SK-N-SH (cell line): ENCODE results near the gene SRBD1. TPM values are rescaled to one million over a fixed set of nuclear protein-coding genes. Genes with fewer than 3 reads are reported as not detected.

Experiments used
- CTCF ChIA-PET: fragments of 300-600, 350-600 bp; formaldehyde crosslinking; extraction: SDS; loops from one replicate; lab custom pipeline; 2021; lab: Yijun Ruan, JAX
- POLR2A ChIA-PET: fragments of 350-600 bp; sonication (Branson Sonifier 250); formaldehyde crosslinking; extraction: SDS; loops from one replicate; lab custom pipeline; 2020; ENCODE audit warnings: antibody characterized with exemption, inconsistent platforms; lab: Yijun Ruan, JAX
- DNase-seq: peaks from one replicate; pipeline ENCODE4 v3.0.0; 2012
- H2AFZ ChIP-seq: fragments of 200-600 bp; sonication (generic); 2 replicates; pipeline ENCODE4 v1.8.1; 2016; ENCODE audit warnings: antibody characterized with exemption, mild to moderate bottlenecking, low read depth
- H3F3A ChIP-seq: fragments of 200-600 bp; sonication (generic); replicated peaks from 2 replicates; pipeline ENCODE3; 2016; ENCODE audit warnings: antibody characterized with exemption, mild to moderate bottlenecking; ENCODE audit not compliant: insufficient read depth
- H3K27ac ChIP-seq, 2 experiments: fragments of 200-500 bp in 1 of 2; fragments of 200-600 bp in 1 of 2; sonication (Bioruptor generic) in 1 of 2; sonication (generic), shearing (Covaris generic) in 1 of 2; 2 replicates each; pipeline versions ENCODE4 v1.5.1 to v1.6.1; 2014 to 2016; ENCODE audit warnings: low read depth in 2 of 2, inconsistent platforms in 1 of 2, low read length in 1 of 2, mild to moderate bottlenecking in 1 of 2, mixed read lengths in 1 of 2
- H3K27me3 ChIP-seq: fragments of 200-600 bp; sonication (generic), shearing (Covaris generic); 2 replicates; pipeline ENCODE4 v1.6.1; 2016; ENCODE audit warnings: mixed run types; ENCODE audit not compliant: insufficient read depth
- H3K36me3 ChIP-seq, 2 experiments: fragments of 200-500 bp in 1 of 2; fragments of 200-600 bp in 1 of 2; sonication (Bioruptor generic) in 1 of 2; sonication (generic) in 1 of 2; replicated peaks in 1 of 2; 2 replicates each; pipeline versions ENCODE3 to v1.5.1; 2014 to 2016; ENCODE audit warnings: low read length in 1 of 2, mild to moderate bottlenecking in 1 of 2; ENCODE audit not compliant: insufficient read depth in 2 of 2, control insufficient read depth in 1 of 2
- H3K4me1 ChIP-seq, 2 experiments: fragments of 200-500 bp in 1 of 2; fragments of 200-600 bp in 1 of 2; sonication (Bioruptor generic) in 1 of 2; sonication (generic), shearing (Covaris generic) in 1 of 2; 2 replicates each; pipeline versions ENCODE4 v1.5.1 to v1.6.1; 2014 to 2016; ENCODE audit warnings: low read depth in 1 of 2, low read length in 1 of 2, mixed run types in 1 of 2; ENCODE audit not compliant: insufficient read depth in 2 of 2, control insufficient read depth in 1 of 2
- H3K4me2 ChIP-seq: fragments of 200-600 bp; sonication (generic), shearing (Covaris generic); 2 replicates; pipeline ENCODE4 v1.6.1; 2017; ENCODE audit warnings: mixed run types
- H3K4me3 ChIP-seq, 2 experiments: fragments of 200-500 bp in 1 of 2; fragments of 200-600 bp in 1 of 2; sonication (Bioruptor generic) in 1 of 2; sonication (generic), shearing (Covaris generic) in 1 of 2; 2 replicates each; pipeline versions ENCODE4 v1.5.1 to v1.8.1; 2014 to 2016; ENCODE audit warnings: low read depth in 2 of 2, inconsistent platforms in 1 of 2, low read length in 1 of 2, mild to moderate bottlenecking in 1 of 2, mixed read lengths in 1 of 2, moderate library complexity in 1 of 2
- H3K79me2 ChIP-seq: fragments of 200-600 bp; sonication (generic); 2 replicates; pipeline ENCODE4 v1.8.1; 2017; ENCODE audit warnings: mild to moderate bottlenecking; ENCODE audit not compliant: insufficient read depth
- H3K9ac ChIP-seq: fragments of 200-600 bp; sonication (generic); 2 replicates; pipeline ENCODE4 v1.6.1; 2017; ENCODE audit warnings: mixed run types
- H3K9me2 ChIP-seq: fragments of 200-600 bp; sonication (generic); 2 replicates; pipeline ENCODE4 v1.6.1; 2017; ENCODE audit warnings: mixed run types
- H3K9me3 ChIP-seq: fragments of 200-600 bp; sonication (generic); 2 replicates; pipeline ENCODE4 v1.6.1; 2017; ENCODE audit warnings: mixed run types, mild to moderate bottlenecking, moderate library complexity
- H4K20me1 ChIP-seq: fragments of 200-600 bp; sonication (generic); 2 replicates; pipeline ENCODE4 v1.6.1; 2017; ENCODE audit warnings: mild to moderate bottlenecking, mixed run types; ENCODE audit not compliant: insufficient read depth
- ELF1 ChIP-seq: IDR thresholded peaks from 2 replicates; pipeline ENCODE4 v1.4.0; 2012
- EZH2phosphoT487 ChIP-seq: fragments of 200-600 bp; sonication (generic); IDR thresholded peaks from 2 replicates; pipeline ENCODE4 v1.6.1; 2017; ENCODE audit warnings: low read depth, mixed run types, mild to moderate bottlenecking, antibody characterized with exemption, moderate library complexity, borderline replicate concordance
- FOSL2 ChIP-seq: IDR thresholded peaks from 2 replicates; pipeline ENCODE4 v1.4.0; 2012; ENCODE audit warnings: low read depth, mild to moderate bottlenecking, moderate library complexity, borderline replicate concordance
- FOXJ3 ChIP-seq: sonication (generic); formaldehyde crosslinking; IDR thresholded peaks from 2 replicates; pipeline ENCODE4 v1.5.1; 2020; ENCODE audit warnings: mild to moderate bottlenecking, missing genetic modification reagents
- FOXM1 ChIP-seq: IDR thresholded peaks from 2 replicates; pipeline ENCODE4 v1.4.0; 2012; ENCODE audit warnings: low read depth, mild to moderate bottlenecking
- GATA2 ChIP-seq: sonication (generic); formaldehyde crosslinking; IDR thresholded peaks from 2 replicates; pipeline ENCODE4 v1.5.0; 2020; ENCODE audit warnings: mild to moderate bottlenecking, missing genetic modification reagents
- MXI1 ChIP-seq: IDR thresholded peaks from 2 replicates; pipeline ENCODE4 v1.6.1; 2012; ENCODE audit warnings: mild to moderate bottlenecking, low read depth, low read length, improper control_type of control experiment
- NFIC ChIP-seq: IDR thresholded peaks from 2 replicates; pipeline ENCODE4 v1.4.0; 2012; ENCODE audit warnings: borderline replicate concordance
- NRF1 ChIP-seq: IDR thresholded peaks from 2 replicates; pipeline ENCODE4 v1.6.1; 2012; ENCODE audit warnings: low read depth, mild to moderate bottlenecking, low read length
- RAD21 ChIP-seq: IDR thresholded peaks from 2 replicates; pipeline ENCODE4 v1.6.1; 2012; ENCODE audit warnings: mild to moderate bottlenecking, low read length
- RCOR1 ChIP-seq: fragments of 150-350 bp; IDR thresholded peaks from 2 replicates; pipeline ENCODE4 v1.6.1; 2017; ENCODE audit warnings: antibody characterized with exemption, low read length
- RFX5 ChIP-seq: IDR thresholded peaks from 2 replicates; pipeline ENCODE4 v1.6.1; 2012; ENCODE audit warnings: mild to moderate bottlenecking, improper control_type of control experiment, low read length
- SIN3A ChIP-seq: IDR thresholded peaks from 2 replicates; pipeline ENCODE4 v1.6.1; 2012; ENCODE audit warnings: low read depth, mild to moderate bottlenecking, low read length, moderate library complexity, borderline replicate concordance
- SMC3 ChIP-seq: IDR thresholded peaks from 2 replicates; pipeline ENCODE4 v1.6.1; 2012; ENCODE audit warnings: low read depth, low read length, improper control_type of control experiment
- TAF1 ChIP-seq: IDR thresholded peaks from 2 replicates; pipeline ENCODE4 v1.6.1; 2012; ENCODE audit warnings: low read depth, mild to moderate bottlenecking, low read length, moderate library complexity, borderline replicate concordance
- TEAD4 ChIP-seq: IDR thresholded peaks from 2 replicates; pipeline ENCODE4 v1.4.0; 2012; ENCODE audit warnings: mild to moderate bottlenecking, borderline replicate concordance; ENCODE audit not compliant: insufficient read depth
- YY1 ChIP-seq: IDR thresholded peaks from 2 replicates; pipeline ENCODE4 v1.4.0; 2012; ENCODE audit warnings: low read depth, mild to moderate bottlenecking
- WGBS: methylation state at CpG from one replicate; pipeline ENCODE4 v1.1.6; 2017; ENCODE audit warnings: low lambda C conversion rate; 5-methylcytosine and 5-hydroxymethylcytosine counted together
- polyA plus RNA-seq, 3 experiments: library from polyadenylated mRNA; depleted of rRNA; stranded (reverse); fragments of >200 nt; gene quantifications; 2 replicates each; pipeline ENCODE4 v1.2.3, GENCODE V29; 2012
- TF ChIP-seq, protein P1 (sequence below): fragments of 150-350 bp; IDR thresholded peaks from 2 replicates; pipeline ENCODE4 v1.6.1; 2016; ENCODE audit warnings: mild to moderate bottlenecking, low read depth, low read length
- TF ChIP-seq, protein P2 (sequence below): fragments of 150-350 bp; IDR thresholded peaks from 2 replicates; pipeline ENCODE4 v1.6.1; 2017; ENCODE audit warnings: antibody characterized with exemption, low read length, low read depth, borderline replicate concordance
- TF ChIP-seq, protein P3 (sequence below): IDR thresholded peaks from 2 replicates; pipeline ENCODE4 v1.4.0; 2012; ENCODE audit warnings: low read depth, borderline replicate concordance
- TF ChIP-seq, protein P4 (sequence below): IDR thresholded peaks from 2 replicates; pipeline ENCODE4 v1.4.0; 2012; ENCODE audit warnings: low read depth

Gene SRBD1
- polyA plus RNA-seq, 1 of the 3 experiments (the other 2 are of a cell fraction) = 3.2 TPM

DNA sequence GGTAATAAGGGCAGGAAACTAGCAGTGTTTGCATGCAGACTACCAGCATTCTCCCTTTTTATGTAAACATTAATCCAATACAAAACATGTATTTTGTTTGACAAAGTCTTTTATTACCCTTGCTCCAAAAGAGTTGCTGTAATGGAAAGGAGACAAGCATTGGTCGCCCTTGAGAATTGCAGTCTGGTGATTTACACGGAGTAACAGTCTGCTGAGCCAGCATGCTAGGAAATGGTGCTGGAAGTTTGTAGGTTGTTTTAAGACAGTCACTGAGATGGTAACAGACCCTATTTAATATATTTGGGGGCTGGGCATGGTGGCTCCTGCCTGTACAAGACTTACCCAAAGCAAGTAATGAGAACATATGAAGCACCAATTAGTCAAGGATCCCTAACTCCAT is 37.6 kb upstream of the SRBD1 start:
- Histone ChIP-seq H3F3A (peaks cover 6% of the 10 kb centered on the region), H3K9me2 (no peaks in the 10 kb centered on the region), H3K79me2 (peaks cover 20% of the 10 kb centered on the region), H3K36me3 (no peaks in the 10 kb centered on the region), H3K4me1 (peaks cover 0 to 26% of the 10 kb centered on the region in 2 experiments; a peak in 2 of 4 replicates), H3K9ac (no peak overlapping the region), H3K27ac (no peak overlapping the region), H3K4me2 (no peak overlapping the region), H3K9me3 (no peaks in the 10 kb centered on the region), H3K27me3 (no peaks in the 10 kb centered on the region), H4K20me1 (no peaks in the 10 kb centered on the region), H2AFZ (no peak overlapping the region), H3K4me3 (no peak overlapping the region)
- ChIA-PET CTCF (interaction anchor here (1.3 to 3.1 kb wide), 3 partner anchors 91 to 154 kb away, joined by 4 to 45 read pairs (median 14); no protein-coding TSS in a partner anchor), POLR2A (no interaction called here)
- WGBS = 96% methylated on average over 2 of the region's 2 CpGs
- TF ChIP-seq RCOR1 (no peak), FOSL2 (no peak), NRF1 (no peak), RFX5 (no peak), FOXJ3 (CRISPR knock-in tag) (no peak), TAF1 (no peak), SMC3 (no peak), SIN3A (no peak), TEAD4 (no peak)
- TF ChIP-seq, protein P1, sequence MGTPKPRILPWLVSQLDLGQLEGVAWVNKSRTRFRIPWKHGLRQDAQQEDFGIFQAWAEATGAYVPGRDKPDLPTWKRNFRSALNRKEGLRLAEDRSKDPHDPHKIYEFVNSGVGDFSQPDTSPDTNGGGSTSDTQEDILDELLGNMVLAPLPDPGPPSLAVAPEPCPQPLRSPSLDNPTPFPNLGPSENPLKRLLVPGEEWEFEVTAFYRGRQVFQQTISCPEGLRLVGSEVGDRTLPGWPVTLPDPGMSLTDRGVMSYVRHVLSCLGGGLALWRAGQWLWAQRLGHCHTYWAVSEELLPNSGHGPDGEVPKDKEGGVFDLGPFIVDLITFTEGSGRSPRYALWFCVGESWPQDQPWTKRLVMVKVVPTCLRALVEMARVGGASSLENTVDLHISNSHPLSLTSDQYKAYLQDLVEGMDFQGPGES = no peak
- DNase-seq = no peak

DNA sequence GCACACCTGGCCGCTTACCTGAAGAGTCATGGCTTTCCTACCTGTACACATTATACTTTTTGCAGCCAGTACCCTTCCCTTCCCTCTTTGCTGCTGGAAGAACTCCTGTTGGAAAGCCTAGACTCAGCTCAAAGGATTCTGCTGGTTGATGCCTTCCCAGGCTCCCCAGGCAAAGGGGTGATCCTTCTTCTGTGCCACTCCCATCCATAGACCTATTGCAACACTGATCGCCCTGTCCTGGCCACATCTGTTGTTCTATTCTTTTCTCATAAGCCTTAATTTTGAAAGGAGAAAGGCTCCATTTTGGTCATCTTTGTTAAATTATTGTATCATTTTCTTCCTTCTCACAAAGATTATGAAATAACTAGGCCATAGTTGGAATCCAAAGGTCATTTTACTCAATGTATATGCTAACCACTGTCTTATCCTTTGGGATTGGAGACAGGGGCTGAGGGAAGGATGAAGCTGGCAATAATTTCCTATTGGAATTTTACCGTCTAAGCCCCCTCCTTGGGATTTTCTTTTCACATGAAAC is 37.0 kb upstream of the SRBD1 start:
- no peak for DNase-seq
- Histone ChIP-seq H4K20me1 (no peaks in the 10 kb centered on the region), H3K4me2 (no peak overlapping the region), H3K9ac (no peak overlapping the region), H3K79me2 (peaks cover 15% of the 10 kb centered on the region), H3K9me2 (no peaks in the 10 kb centered on the region), H3K36me3 (no peaks in the 10 kb centered on the region), H3F3A (peaks cover 6% of the 10 kb centered on the region), H2AFZ (no peak overlapping the region), H3K4me3 (no peak overlapping the region), H3K4me1 (peaks cover 0 to 25% of the 10 kb centered on the region in 2 experiments; a peak in 2 of 4 replicates), H3K27ac (no peak overlapping the region), H3K9me3 (no peaks in the 10 kb centered on the region), H3K27me3 (no peaks in the 10 kb centered on the region)
- WGBS = 88% methylated on average over 3 of the region's 3 CpGs
- ChIA-PET POLR2A (no interaction called here), CTCF (interaction anchor here (1.2 to 3.1 kb wide), 4 partner anchors 131 to 345 kb away, joined by 3 to 45 read pairs (median 14); no protein-coding TSS in a partner anchor)
- TF ChIP-seq, protein P2, sequence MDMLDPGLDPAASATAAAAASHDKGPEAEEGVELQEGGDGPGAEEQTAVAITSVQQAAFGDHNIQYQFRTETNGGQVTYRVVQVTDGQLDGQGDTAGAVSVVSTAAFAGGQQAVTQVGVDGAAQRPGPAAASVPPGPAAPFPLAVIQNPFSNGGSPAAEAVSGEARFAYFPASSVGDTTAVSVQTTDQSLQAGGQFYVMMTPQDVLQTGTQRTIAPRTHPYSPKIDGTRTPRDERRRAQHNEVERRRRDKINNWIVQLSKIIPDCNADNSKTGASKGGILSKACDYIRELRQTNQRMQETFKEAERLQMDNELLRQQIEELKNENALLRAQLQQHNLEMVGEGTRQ = no peak
- TF ChIP-seq FOXM1 (no peak), EZH2phosphoT487 (no peak), RAD21 (no peak), FOXJ3 (CRISPR knock-in tag) (no peak), TAF1 (no peak), RCOR1 (no peak), ELF1 (no peak), YY1 (no peak), NFIC (no peak), SIN3A (no peak), SMC3 (no peak), TEAD4 (no peak), MXI1 (no peak), GATA2 (CRISPR knock-in tag) (no peak), FOSL2 (no peak)
- TF ChIP-seq, protein P3, sequence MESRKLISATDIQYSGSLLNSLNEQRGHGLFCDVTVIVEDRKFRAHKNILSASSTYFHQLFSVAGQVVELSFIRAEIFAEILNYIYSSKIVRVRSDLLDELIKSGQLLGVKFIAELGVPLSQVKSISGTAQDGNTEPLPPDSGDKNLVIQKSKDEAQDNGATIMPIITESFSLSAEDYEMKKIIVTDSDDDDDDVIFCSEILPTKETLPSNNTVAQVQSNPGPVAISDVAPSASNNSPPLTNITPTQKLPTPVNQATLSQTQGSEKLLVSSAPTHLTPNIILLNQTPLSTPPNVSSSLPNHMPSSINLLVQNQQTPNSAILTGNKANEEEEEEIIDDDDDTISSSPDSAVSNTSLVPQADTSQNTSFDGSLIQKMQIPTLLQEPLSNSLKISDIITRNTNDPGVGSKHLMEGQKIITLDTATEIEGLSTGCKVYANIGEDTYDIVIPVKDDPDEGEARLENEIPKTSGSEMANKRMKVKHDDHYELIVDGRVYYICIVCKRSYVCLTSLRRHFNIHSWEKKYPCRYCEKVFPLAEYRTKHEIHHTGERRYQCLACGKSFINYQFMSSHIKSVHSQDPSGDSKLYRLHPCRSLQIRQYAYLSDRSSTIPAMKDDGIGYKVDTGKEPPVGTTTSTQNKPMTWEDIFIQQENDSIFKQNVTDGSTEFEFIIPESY = no peak
- TF ChIP-seq, protein P1 = no peak
- TF ChIP-seq, protein P4, sequence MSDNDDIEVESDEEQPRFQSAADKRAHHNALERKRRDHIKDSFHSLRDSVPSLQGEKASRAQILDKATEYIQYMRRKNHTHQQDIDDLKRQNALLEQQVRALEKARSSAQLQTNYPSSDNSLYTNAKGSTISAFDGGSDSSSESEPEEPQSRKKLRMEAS = no peak
